SK-N-SH (cell line): Measurements from ENCODE around the gene CLEC20A. TPM values are rescaled to one million over a fixed set of nuclear protein-coding genes. Genes with fewer than 3 reads are reported as not detected.

Source experiments
- CHD2 ChIP-seq: fragments of 150-350 bp; IDR thresholded peaks from 2 replicates; pipeline ENCODE4 v1.6.1; 2018; ENCODE audit warnings: low read length; ENCODE audit not compliant: partially characterized antibody
- EP300 ChIP-seq, 2 experiments: IDR thresholded peaks; 2 replicates each; pipeline versions ENCODE4 v1.4.0 to v1.6.1; 2012; ENCODE audit warnings: borderline replicate concordance in 1 of 2, low read depth in 1 of 2, low read length in 1 of 2
- FOSL2 ChIP-seq: IDR thresholded peaks from 2 replicates; pipeline ENCODE4 v1.4.0; 2012; ENCODE audit warnings: low read depth, mild to moderate bottlenecking, moderate library complexity, borderline replicate concordance
- FOXJ3 ChIP-seq: sonication (generic); formaldehyde crosslinking; IDR thresholded peaks from 2 replicates; pipeline ENCODE4 v1.5.1; 2020; ENCODE audit warnings: mild to moderate bottlenecking, missing genetic modification reagents
- GABPA ChIP-seq: IDR thresholded peaks from 2 replicates; pipeline ENCODE4 v1.4.0; 2012; ENCODE audit warnings: low read depth, mild to moderate bottlenecking
- GATA2 ChIP-seq: sonication (generic); formaldehyde crosslinking; IDR thresholded peaks from 2 replicates; pipeline ENCODE4 v1.5.0; 2020; ENCODE audit warnings: mild to moderate bottlenecking, missing genetic modification reagents
- IRF3 ChIP-seq: fragments of 150-350 bp; IDR thresholded peaks from 2 replicates; pipeline ENCODE4 v1.6.1; 2016; ENCODE audit warnings: mild to moderate bottlenecking, low read depth, low read length
- JUND ChIP-seq: IDR thresholded peaks from 2 replicates; pipeline ENCODE4 v1.4.0; 2012
- MXI1 ChIP-seq: IDR thresholded peaks from 2 replicates; pipeline ENCODE4 v1.6.1; 2012; ENCODE audit warnings: mild to moderate bottlenecking, low read depth, low read length, improper control_type of control experiment
- NFIC ChIP-seq: IDR thresholded peaks from 2 replicates; pipeline ENCODE4 v1.4.0; 2012; ENCODE audit warnings: borderline replicate concordance
- RCOR1 ChIP-seq: fragments of 150-350 bp; IDR thresholded peaks from 2 replicates; pipeline ENCODE4 v1.6.1; 2017; ENCODE audit warnings: antibody characterized with exemption, low read length
- RXRA ChIP-seq: IDR thresholded peaks from 2 replicates; pipeline ENCODE4 v1.4.0; 2012; ENCODE audit warnings: low read depth, mild to moderate bottlenecking, borderline replicate concordance
- SMC3 ChIP-seq: IDR thresholded peaks from 2 replicates; pipeline ENCODE4 v1.6.1; 2012; ENCODE audit warnings: low read depth, low read length, improper control_type of control experiment
- TAF1 ChIP-seq: IDR thresholded peaks from 2 replicates; pipeline ENCODE4 v1.6.1; 2012; ENCODE audit warnings: low read depth, mild to moderate bottlenecking, low read length, moderate library complexity, borderline replicate concordance
- TCF12 ChIP-seq: IDR thresholded peaks from 2 replicates; pipeline ENCODE4 v1.4.0; 2012
- polyA plus RNA-seq, 3 experiments: library from polyadenylated mRNA; depleted of rRNA; stranded (reverse); fragments of >200 nt; gene quantifications; 2 replicates each; pipeline ENCODE4 v1.2.3, GENCODE V29; 2012
- TF ChIP-seq, protein P1 (sequence below): IDR thresholded peaks from 2 replicates; pipeline ENCODE4 v1.6.1; 2012; ENCODE audit warnings: mild to moderate bottlenecking, low read depth, low read length, moderate library complexity
- TF ChIP-seq, protein P2 (sequence below): fragments of 200-600 bp; sonication (generic); IDR thresholded peaks from 2 replicates; pipeline ENCODE4 v1.6.1; 2017; ENCODE audit warnings: antibody characterized with exemption, mild to moderate bottlenecking, moderate library complexity
- TF ChIP-seq, protein P3 (sequence below): IDR thresholded peaks from 2 replicates; pipeline ENCODE4 v1.4.0; 2012; ENCODE audit warnings: low read depth, borderline replicate concordance
- TF ChIP-seq, protein P4 (sequence below): fragments of 150-350 bp; IDR thresholded peaks from 2 replicates; pipeline ENCODE4 v1.6.1; 2017; ENCODE audit warnings: antibody characterized with exemption, low read length, low read depth, borderline replicate concordance

The CLEC20A gene
- polyA plus RNA-seq, 1 of the 3 experiments (the other 2 are of a cell fraction), result not detected

- TF ChIP-seq NFIC (0 out of 2 replicates have a peak, but pooled peaks have one; percentile 2), GATA2 (CRISPR knock-in tag) (0 out of 2 replicates have a peak, but pooled peaks have one; percentile 21), RCOR1 (no peak), RXRA (no peak), TAF1 (no peak), GABPA (no peak), FOXJ3 (CRISPR knock-in tag) (no peak), TCF12 (peak; percentile 10; the same call in 1 of the 2 replicates), FOSL2 (no peak), JUND (no peak), SMC3 (peak; percentile 74), CHD2 (no peak), EP300 (IDR thresholded peaks at IDR 0.05; ENCODE audit: borderline replicate concordance in 1 of 2, low read depth in 1 of 2, low read length in 1 of 2) (0 out of 4 replicates have a peak, but pooled peaks of 1 of the 2 experiments have one; percentile 13), IRF3 (no peak), MXI1 (no peak; the same call in 1 of the 2 replicates)
- TF ChIP-seq, protein P1, sequence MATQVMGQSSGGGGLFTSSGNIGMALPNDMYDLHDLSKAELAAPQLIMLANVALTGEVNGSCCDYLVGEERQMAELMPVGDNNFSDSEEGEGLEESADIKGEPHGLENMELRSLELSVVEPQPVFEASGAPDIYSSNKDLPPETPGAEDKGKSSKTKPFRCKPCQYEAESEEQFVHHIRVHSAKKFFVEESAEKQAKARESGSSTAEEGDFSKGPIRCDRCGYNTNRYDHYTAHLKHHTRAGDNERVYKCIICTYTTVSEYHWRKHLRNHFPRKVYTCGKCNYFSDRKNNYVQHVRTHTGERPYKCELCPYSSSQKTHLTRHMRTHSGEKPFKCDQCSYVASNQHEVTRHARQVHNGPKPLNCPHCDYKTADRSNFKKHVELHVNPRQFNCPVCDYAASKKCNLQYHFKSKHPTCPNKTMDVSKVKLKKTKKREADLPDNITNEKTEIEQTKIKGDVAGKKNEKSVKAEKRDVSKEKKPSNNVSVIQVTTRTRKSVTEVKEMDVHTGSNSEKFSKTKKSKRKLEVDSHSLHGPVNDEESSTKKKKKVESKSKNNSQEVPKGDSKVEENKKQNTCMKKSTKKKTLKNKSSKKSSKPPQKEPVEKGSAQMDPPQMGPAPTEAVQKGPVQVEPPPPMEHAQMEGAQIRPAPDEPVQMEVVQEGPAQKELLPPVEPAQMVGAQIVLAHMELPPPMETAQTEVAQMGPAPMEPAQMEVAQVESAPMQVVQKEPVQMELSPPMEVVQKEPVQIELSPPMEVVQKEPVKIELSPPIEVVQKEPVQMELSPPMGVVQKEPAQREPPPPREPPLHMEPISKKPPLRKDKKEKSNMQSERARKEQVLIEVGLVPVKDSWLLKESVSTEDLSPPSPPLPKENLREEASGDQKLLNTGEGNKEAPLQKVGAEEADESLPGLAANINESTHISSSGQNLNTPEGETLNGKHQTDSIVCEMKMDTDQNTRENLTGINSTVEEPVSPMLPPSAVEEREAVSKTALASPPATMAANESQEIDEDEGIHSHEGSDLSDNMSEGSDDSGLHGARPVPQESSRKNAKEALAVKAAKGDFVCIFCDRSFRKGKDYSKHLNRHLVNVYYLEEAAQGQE, result 0 out of 2 replicates have a peak, but pooled peaks have one; percentile 18
- TF ChIP-seq, protein P2, sequence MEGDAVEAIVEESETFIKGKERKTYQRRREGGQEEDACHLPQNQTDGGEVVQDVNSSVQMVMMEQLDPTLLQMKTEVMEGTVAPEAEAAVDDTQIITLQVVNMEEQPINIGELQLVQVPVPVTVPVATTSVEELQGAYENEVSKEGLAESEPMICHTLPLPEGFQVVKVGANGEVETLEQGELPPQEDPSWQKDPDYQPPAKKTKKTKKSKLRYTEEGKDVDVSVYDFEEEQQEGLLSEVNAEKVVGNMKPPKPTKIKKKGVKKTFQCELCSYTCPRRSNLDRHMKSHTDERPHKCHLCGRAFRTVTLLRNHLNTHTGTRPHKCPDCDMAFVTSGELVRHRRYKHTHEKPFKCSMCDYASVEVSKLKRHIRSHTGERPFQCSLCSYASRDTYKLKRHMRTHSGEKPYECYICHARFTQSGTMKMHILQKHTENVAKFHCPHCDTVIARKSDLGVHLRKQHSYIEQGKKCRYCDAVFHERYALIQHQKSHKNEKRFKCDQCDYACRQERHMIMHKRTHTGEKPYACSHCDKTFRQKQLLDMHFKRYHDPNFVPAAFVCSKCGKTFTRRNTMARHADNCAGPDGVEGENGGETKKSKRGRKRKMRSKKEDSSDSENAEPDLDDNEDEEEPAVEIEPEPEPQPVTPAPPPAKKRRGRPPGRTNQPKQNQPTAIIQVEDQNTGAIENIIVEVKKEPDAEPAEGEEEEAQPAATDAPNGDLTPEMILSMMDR, result peak; percentile 81
- TF ChIP-seq, protein P3, sequence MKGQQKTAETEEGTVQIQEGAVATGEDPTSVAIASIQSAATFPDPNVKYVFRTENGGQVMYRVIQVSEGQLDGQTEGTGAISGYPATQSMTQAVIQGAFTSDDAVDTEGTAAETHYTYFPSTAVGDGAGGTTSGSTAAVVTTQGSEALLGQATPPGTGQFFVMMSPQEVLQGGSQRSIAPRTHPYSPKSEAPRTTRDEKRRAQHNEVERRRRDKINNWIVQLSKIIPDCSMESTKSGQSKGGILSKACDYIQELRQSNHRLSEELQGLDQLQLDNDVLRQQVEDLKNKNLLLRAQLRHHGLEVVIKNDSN, result no peak
- TF ChIP-seq, protein P4, sequence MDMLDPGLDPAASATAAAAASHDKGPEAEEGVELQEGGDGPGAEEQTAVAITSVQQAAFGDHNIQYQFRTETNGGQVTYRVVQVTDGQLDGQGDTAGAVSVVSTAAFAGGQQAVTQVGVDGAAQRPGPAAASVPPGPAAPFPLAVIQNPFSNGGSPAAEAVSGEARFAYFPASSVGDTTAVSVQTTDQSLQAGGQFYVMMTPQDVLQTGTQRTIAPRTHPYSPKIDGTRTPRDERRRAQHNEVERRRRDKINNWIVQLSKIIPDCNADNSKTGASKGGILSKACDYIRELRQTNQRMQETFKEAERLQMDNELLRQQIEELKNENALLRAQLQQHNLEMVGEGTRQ, result no peak
Observed at GRCh38 chr1:178542554-178543289, 46.0 kb upstream of the CLEC20A start (continued).
